NT2/D1 (cell line): ENCODE measurements around the gene AKAP6.

Source experiments
- YY1 ChIP-seq: IDR thresholded peaks from 2 replicates; pipeline ENCODE4 v1.6.1; 2011; ENCODE audit not compliant: insufficient read length, insufficient read depth
- ZNF274 ChIP-seq: IDR thresholded peaks from 2 replicates; pipeline ENCODE4 v1.6.1; 2011; ENCODE audit warnings: mild to moderate bottlenecking, low read depth, low read length

DNA sequence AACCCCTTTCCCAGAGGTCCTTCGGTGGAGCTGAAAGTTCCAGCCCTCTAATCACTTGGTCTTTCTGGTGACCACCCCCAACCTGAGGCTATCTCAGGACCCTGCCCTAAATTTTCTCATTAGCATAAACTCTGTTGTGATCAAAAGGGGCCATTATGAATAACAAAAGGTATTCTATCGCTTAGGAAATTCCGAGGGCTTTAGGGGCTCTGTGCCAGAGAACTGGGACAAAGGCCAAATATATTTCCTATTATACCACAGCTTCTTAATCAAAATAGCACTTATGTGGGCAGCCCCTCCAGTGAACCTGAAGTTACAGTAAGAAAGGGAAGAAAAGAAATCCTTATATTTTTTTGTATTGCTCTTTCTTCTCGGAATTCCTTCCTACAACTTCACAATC lies 484.3 kb downstream of the AKAP6 start:
- TF ChIP-seq ZNF274 (no peak), YY1 (no peak)
